ENCODE data around the gene SESN2.

Gene SESN2

DNA sequence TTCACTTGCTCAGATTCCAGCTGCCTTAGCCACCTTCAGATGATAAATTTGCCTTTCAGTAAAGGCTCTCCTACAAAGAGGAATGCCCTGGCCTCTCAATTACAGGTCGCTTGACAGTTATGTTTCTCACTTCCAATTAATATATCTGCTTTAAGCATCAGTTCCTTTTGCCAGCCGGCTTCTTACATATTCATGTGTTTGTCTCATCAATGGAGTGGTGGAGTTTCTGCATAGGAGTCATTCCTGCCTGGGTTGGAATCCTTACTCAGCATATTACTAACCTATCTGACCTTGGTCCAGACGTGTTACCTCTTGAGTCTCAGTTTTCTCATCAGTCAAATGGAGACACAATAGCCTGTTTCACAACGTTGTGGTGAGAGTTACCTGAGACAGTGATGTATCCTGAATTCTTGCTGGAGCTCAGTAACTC is 9.4 kb upstream of the SESN2 start:
- no peak for DNase-seq (ENCODE audit: low read depth)

DNA sequence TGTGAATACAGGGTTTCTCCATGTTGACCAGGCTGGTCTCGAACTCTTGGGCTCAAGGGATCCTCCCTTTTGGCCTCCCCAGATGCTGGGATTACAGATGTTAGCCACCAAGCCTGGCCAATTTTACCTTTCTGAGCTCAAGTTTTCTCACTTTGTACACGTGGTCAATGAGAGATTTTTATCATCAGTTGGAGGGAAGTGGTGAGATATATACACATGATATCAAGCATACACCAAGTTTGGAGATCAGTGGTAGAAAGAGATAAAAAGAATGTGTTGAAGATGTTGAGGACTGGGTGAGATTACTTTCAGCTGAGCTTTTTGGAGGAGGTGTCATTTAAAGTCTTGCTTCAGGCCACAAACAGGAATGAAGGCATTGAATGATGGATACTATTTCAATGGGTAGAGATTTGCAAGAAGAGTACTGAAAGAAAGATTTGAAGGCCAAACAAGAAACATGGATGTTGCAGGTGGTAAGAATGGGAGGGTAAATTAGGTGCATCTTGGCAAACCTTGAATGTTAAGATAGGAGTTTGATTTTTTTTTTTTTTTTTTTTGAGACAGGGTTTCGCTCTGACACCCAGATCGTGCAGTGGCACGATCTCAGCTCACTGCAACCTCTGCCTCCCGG is 3.0 kb upstream of the SESN2 start:
- no peak for DNase-seq (ENCODE audit: low read depth)

DNA sequence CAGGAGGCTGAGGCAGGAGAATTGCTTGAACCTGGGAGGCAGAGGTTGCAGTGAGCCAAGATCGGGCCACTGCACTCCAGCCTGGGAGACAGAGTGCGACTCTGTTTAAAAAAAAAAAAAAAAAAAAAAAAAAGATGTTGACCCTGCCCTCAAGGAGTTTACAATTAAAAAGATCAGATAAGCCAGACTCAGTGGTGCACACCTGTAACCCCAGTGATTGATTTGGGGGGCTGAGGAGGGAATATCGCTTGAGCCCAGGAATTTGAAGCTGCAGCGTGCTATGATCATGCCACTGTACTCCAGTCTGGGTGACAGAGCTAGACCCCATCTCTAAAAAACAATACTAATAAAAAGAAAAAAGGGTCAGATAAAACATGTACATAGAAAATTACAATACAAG is 1.6 kb upstream of the SESN2 start:
- no peak for DNase-seq (ENCODE audit: low read depth)

DNA sequence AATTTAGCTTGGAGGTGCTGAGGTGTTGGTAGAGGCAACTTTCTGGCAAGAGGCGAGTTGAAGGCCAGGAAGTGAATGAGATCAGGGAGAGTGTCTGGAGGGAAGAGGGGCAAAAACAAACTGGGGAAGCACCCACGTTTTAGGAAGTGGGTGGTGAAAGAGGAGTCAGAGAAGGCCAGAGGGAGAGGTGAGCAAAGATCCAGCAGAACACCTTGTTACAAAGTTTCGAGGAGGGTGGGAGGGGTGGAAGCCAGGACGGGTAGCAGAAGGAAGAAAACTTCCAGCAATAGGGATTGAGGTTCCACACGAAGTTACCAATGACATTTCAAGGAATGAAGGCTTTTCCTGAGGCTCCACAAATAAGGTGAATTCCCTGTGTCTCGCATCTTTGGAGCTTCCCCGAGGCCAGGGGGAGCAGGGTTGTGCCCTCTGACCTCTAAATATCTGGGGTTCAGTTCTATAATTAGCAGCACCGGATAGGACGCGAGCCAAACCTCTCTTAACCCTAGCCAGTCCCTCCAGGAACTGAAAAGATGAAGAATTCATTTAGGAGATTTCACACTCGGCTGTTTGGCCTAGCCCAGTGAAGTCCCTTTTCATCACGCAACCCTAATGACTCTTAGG is 578 bp upstream of the SESN2 start:
- DNase-seq (ENCODE audit: low read depth): no peak

DNA sequence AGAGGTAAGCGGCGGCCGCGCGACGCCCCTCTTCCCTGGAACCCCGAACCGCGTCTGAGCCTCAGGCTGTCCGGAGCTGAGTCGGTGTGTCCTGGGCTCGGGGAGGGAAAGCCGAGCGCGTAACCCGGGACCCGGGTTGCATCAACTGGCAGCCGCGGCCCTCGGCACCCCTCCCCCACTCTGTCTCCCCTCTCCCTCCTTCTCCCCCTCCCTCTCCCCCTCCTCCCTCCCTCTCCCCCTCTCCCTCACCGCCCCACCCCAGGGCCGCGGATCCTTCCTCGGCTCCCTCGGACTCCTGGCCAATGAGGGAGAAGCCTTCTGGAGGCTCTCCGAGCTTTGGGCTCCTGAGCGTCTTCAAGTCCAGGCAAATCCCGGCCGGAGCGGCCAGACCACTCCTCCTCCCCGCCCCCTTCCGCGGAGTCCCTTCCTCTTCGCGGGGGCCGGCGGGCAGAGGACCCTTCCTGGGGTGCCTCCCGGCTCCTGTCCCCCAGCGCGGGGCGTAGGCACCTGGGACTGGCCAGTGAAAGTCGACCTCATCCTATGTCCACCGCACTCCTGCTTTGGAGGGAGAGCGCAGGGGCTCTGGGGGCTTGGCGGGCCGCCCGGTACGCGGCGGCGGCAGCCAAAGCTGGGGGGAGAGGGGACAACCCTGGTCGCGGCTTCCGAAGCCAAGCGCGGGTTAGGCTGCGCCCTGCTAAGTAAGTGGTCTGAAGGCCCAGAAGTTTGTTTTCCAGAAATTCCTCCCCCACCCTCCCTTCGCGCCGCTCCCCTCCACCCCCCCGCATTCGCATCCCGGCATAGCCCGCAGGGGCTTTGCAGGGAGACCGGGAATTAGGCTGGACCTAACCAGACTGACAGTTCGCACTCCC is 850 bp downstream of the SESN2 start:
- no peak for DNase-seq (ENCODE audit: low read depth)

DNA sequence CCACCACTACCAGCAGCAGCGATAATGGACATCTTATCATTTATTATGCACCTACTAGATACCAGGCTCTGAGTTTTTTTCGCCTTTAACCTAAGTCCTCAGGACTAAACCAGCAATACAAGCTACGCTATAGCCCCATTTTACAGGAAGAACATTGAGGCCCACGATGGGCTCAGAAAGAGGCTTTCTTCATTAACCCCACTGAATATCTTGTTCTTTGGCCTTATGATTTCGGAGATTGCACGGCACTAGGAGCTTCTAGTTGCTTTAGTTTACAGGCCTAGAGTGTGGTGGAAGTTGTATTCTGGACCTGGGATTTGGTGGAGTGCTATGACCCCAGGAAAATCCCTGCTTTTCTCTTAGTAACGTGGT is 1.5 kb downstream of the SESN2 start:
- no peak for DNase-seq (ENCODE audit: low read depth)

DNA sequence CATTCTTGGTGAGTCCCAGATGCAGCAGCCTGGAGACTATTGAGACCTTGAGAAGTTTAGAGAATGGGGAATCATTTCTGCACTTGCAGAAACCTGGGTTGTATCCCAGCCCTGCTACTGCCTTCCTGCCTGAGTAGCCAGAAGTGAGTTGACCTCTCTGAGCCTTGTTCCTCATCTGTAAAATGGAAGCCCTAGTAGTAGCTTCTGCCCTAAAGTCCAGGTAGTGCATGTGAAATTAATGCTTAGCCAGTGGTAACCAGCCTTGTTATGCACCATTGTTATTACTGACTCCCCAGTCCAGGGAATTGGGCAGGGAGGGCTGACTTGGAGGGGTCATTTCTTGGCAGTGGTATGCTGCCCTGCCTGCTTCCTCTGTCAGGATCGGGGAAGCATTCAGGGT is 5.6 kb downstream of the SESN2 start:
- no peak for DNase-seq (ENCODE audit: low read depth)

DNA sequence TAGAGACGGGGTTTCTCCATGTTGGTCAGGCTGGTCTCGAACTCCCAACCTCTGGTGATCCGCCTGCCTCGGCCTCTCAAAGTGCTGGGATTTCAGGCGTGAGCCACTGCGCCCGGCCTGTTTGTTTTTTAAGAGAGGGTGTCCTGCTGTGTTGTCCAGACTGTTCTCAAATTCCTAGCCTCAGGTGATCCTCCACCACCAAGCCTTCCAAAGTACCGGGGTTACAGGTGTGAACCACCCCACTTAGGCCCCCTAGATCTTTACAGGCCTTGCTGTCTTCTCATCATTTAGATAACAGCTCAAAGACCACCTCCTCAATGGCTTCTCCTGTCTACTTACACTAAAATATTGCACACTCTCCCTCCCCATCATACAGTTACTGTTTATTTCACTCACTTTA is 6.3 kb downstream of the SESN2 start:
- DNase-seq (ENCODE audit: low read depth): no peak

DNA sequence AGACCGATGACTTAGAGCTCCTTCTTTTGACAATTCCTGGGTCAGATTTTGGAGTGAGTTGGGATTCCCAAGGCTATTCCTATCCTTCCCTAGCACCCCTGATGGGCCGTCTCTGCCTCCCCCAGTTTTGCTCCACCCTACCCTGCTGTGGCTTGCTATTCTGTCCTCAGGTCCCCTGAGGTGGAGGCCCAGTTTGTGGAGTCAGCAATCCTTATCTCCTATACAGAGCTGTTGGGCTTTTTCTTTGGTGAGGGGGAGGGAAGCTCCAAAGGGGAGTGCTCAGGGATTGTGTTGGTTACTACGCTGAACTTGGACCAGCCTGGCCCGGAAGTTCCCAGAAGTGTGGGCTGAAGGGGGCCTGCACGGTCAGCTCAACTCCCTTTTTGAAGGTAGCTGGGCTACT is 7.6 kb downstream of the SESN2 start:
- DNase-seq (ENCODE audit: low read depth): no peak

DNA sequence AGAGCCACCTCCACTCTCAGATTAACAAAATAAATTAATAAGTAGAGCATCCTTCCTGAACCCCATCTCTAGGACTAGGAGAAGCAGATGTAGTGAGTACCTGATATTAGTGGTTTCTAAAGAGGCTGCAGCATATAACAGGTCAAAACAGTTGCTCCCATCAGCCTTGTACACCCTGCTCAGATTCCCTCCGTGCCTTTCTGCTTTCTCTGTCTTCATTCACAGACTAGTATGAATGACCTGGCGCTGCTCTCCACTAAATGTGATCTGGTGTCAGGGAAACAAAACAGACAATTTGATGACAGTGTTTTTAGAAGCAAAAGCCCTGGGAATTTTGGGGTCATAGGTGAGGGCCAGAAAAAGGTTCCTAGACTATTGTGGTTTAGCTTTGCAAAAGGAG is 8.3 kb downstream of the SESN2 start:
- no peak for DNase-seq (ENCODE audit: low read depth)

DNA sequence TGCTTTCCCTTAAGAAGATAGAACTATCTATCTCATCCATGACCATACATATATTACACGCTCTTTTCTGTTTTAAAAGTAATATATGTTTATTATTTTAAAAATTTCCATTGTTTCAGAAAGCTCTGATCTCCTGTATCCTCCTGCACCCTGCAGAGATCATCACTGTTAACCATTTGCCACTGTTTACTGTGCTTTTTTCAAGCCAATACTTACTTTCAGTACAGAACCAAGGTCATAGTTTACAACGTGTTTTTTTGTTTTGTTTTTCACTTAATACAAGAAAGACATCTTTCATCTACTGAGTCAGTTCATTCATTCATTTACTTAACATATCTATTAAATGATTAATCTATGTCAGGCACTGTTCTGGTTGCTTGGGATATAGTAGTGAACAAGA is 10.2 kb downstream of the SESN2 start:
- no peak for DNase-seq (ENCODE audit: low read depth)

DNA sequence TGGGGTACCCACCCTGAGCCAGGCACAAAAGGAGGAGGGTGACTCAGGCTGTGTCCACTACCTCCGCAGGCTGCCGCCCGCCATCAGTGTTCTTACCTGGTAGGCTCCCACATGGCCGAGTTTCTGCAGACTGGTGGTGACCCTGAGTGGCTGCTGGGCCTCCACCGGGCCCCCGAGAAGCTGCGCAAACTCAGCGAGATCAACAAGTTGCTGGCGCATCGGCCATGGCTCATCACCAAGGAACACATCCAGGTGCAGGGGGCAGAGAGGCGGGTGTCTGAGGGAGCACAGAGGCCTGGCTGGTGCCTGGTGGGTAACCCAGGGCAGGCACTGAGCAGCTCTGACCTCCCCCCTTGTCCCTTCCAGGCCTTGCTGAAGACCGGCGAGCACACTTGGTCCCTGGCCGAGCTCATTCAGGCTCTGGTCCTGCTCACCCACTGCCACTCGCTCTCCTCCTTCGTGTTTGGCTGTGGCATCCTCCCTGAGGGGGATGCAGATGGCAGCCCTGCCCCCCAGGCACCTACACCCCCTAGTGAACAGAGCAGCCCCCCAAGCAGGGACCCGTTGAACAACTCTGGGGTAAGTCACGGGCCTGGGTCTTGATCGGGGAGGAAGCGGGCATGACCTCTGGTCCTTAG is 13.0 kb downstream of the SESN2 start:
- no peak for DNase-seq (ENCODE audit: low read depth)

DNA sequence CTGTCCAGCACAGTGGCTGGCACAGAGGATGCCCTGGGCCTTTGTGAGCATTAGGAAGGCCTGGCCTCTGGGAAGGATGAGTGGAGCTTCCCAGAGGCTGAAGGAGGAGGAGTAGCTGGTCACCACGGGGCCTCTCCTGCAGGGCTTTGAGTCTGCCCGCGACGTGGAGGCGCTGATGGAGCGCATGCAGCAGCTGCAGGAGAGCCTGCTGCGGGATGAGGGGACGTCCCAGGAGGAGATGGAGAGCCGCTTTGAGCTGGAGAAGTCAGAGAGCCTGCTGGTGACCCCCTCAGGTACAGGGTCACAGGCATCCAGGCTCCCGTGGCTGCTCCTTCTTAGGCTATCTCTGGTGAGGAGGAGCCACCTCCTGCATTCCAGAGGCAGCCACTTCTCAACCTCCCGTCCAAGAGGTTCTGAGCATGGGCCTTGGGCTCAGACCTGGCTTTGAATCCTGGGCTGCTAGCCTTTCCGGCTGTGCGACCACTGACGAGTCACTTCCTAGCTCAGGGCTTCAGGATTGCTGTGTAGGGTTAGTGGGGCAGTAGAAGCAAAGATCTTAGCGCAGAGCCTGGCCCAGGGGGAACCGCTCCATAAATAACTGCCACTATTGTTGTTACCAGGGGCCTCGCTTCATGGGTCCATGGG is 14.0 kb downstream of the SESN2 start:
- DNase-seq (ENCODE audit: low read depth): no peak

DNA sequence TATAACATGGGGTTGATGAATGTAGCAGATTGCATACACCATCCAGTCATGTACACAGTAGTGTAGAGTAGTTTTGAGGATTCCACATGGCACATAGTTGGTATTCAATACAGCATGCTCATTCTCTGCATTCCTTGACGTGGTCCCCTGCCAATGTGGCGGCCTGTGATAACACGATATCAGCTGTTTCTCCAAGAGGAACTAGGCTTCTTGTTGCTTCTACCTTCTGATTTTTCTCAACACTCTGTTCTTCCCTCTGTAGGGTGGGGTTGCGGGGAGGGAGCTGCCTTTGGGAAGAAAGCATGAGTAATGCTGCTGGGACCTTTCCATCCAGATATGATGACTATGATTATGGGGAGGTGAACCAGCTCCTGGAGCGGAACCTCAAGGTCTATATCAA is 19.4 kb downstream of the SESN2 start:
- no peak for DNase-seq (ENCODE audit: low read depth)

DNA sequence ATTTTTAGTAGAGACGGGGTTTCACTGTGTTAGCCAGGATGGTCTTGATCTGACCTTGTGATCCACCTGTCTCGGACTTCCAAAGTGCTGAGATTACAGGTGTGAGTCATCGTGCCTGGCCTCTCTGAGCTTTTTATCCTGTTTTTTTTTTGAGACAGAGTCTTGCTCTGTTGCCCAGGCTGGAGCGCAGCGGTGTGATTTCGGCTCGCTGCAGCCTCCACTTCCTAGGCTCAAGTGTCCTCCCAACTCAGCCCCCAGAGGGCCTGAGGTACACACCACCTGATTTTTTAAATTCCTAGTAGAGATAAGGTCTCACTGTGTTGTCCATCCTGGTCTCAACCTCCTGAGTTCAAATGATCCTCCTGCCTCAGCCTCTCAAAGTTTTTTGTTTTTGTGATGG is 20.4 kb downstream of the SESN2 start:
- DNase-seq (ENCODE audit: low read depth): no peak

DNA sequence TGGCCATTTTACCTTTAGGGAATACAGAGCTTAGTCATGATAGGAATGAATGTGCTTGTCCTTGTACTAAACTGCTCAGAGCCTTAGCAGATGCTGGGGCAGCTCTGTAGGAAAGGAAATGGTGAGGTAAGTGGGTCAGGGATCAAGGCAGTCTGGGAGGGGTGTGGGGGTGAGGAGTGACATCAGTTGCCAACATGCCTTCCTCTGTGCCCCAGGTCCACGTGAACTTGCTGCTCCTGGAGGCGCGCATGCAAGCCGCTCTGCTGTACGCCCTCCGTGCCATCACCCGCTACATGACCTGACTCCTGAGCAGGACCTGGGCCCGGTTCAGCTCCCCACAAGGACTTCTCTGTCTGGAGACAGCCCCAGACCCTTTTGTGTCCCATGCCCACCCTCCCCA is 21.2 kb downstream of the SESN2 start:
- no peak for DNase-seq (ENCODE audit: low read depth)

DNA sequence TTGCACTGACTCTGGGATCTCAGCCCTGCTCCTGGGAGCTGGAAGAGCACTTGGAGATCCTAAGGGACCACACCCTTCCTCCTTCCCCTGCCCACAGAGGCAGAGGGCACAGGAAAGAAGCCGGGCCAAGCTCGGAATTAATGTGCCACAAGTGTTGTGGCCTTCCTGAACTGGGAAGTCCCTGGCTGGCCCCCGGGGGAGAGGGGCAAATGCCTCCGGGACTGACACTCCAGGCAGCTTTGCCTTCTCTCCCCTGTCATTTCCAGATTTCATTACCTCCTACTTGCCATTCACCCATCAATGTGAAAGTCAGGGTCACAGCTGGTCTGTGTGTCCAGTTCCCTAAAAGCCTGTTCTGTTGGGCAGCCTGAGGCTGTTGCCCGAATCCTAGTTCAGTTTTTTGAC is 21.7 kb downstream of the SESN2 start:
- no peak for DNase-seq (ENCODE audit: low read depth)

DNA sequence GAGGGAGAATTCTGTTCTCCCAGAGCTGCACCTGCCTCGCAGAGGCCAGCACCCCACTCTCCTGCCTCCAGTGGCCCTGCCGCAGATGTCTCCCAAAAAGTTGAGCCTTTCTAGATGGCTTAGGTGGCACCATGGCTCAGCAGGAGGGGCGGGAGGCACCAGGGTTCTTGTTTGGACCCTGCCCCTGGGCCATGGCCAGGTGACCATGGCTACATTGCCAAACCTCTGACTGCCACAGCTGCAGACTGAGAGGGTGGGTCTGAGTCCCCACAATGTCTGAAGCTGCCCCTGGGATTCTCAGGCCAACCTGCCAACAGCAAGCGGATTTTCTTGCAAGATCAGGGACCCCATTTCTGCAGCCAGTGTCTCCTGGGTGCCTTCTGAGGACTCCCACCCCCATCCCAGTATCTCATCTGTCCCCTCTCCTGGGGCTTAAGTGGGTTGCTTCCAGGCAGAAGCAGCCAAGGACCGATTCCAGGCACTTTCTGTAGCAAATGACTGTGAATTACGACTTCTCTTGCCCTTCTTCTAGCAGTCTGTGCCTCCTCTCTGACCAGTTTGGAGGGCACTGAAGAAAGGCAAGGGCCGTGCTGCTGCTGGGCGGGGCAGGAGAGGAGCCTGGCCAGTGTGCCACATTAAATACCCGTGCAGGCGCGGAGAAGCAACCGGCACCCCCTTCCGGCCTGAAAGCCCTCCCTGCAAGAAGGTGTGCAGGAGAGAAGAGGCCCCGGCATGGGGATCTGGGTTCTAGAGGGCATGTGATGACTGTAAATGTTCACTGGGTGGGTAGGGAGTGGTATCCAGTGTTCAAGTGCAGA is 22.5 kb downstream of the SESN2 start:
- no peak for DNase-seq (ENCODE audit: low read depth)

DNA sequence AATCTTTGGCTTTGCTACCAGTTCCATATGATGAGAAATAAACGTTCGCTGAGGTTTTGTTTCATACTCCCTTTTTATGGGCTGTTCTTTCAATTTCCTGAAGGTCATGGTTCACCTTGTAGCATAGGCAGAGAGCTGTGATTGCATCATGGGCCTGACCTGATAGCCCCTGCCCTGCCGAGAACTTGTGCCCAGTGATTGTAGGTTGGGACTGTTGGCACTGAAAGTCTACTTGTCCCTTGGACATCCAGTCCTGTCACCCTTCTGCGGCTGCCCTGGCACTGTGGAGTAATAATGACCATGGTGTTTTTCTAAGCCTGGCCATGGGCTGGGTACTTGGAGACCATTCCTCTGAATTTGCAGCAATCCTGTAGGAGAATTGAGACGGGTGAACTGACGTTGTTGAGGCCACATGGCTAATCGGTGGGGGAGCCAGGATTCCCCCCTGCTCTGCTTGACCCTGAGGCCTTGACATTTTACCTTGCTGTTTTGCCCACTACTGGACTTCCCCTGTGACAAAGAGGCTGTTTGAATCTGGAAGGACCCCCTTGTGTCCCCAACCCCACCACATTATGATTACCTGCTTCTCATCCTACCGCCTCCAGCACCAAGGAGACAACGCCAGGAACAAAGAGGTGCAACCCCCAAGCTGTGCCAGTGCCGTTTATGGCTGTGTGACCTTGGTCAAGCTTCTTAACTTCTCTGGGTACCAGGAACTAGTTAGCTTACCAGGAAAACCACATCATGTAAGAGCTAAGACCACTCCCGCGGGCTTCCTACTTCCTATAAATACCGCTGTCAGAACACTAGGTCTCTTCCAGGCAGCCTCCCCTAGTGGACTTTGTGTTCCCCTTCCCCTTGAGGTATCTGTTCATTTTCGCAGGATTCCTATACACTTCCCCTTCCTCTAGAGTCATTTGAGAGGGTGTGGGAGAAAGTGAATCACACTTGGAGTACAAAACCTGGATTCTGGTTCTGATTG is 23.4 kb downstream of the SESN2 start:
- no peak for DNase-seq (ENCODE audit: low read depth)

DNA sequence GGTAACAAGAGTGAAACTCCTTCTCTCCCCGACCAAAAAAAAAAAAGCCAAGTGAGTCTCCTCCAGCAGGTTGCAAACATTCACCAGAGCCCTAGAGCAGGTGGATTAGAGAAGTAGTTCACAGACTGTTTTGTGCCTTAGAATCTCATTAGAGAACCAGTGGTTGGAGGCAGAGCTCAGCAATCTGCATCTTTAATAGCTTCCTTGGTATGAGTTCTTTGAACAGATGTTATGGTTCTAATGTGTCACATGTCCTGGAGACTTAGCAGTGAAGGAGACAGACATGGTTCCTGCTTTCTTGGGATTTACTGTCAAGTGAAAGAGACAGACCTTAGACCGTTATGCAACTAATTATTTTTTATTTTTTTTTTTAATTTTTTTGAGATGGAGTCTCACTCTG is 26.8 kb downstream of the SESN2 start:
- no peak for DNase-seq (ENCODE audit: low read depth)

Measured in activated T-helper 1 cell treated with Interleukin-2 at 50 U/mL for 16 hours (primary cell).